Kidney (tissue), 14 donors: ENCODE data around the gene FHOD3. TPM values are rescaled to one million over a fixed set of nuclear protein-coding genes. Genes with fewer than 3 reads are reported as not detected.

Source experiments
- DNase-seq, 5 donors: peaks; one replicate each; pipeline ENCODE4 v3.0.0-alpha.2; 2013 to 2020
- FAIRE-seq: peaks from 2 replicates; lab custom pipeline; 2012; peaks lifted over from hg19 to GRCh38; lab: Jason Lieb, UNC
- H3K27ac ChIP-seq, 2 donors: one replicate each; pipeline ENCODE4 v1.7.0; 2013; ENCODE audit warnings: low read depth in 2 of 2, low read length in 2 of 2, inconsistent platforms in 1 of 2
- H3K27me3 ChIP-seq: one replicate; pipeline ENCODE4 v1.7.1; 2013; ENCODE audit warnings: low read length, inconsistent platforms; ENCODE audit not compliant: control insufficient read depth, insufficient read depth
- H3K36me3 ChIP-seq, 3 donors: one replicate each; pipeline versions ENCODE4 v1.7.0 to v1.7.1; 2013; ENCODE audit warnings: low read length in 3 of 3, control low read depth in 1 of 3, inconsistent platforms in 1 of 3; ENCODE audit not compliant: insufficient read depth in 3 of 3, control insufficient read depth in 2 of 3
- H3K4me1 ChIP-seq, 3 donors: one replicate each; pipeline versions ENCODE4 v1.7.0 to v1.7.1; 2013; ENCODE audit warnings: low read length in 3 of 3, inconsistent platforms in 1 of 3, low read depth in 1 of 3; ENCODE audit not compliant: control insufficient read depth in 2 of 3, insufficient read depth in 2 of 3
- H3K4me3 ChIP-seq, 3 donors: one replicate each; pipeline versions ENCODE4 v1.7.0 to v1.8.1; 2013; ENCODE audit warnings: low read length in 3 of 3, control low read depth in 1 of 3, inconsistent platforms in 1 of 3
- H3K9ac ChIP-seq, 3 donors: one replicate each; pipeline versions ENCODE4 v1.7.0 to v1.7.1; 2013; ENCODE audit warnings: low read length in 3 of 3, control low read depth in 1 of 3, inconsistent platforms in 1 of 3
- H3K9me3 ChIP-seq, 3 donors: one replicate each; pipeline versions ENCODE4 v1.7.0 to v1.7.1; 2013; ENCODE audit warnings: low read length in 3 of 3, control low read depth in 1 of 3, inconsistent platforms in 1 of 3; ENCODE audit not compliant: control insufficient read depth in 2 of 3, insufficient read depth in 1 of 3
- CTCF ChIP-seq: IDR thresholded peaks from 3 replicates; pipeline ENCODE4 v1.5.1; 2012; ENCODE audit warnings: mild to moderate bottlenecking, moderate library complexity, borderline replicate concordance; ENCODE audit not compliant: insufficient read depth; ENCODE audit errors: extremely low read depth
- intact Hi-C: fragments of 100-400 bp; cut with DNase I; formaldehyde crosslinking; loops from one replicate; pipeline ENCODE4 v1.11.1; 2022
- polyA plus RNA-seq: library from polyadenylated mRNA; stranded (reverse); fragments of 350-450 nt; fragmentation: Illumina TruSeq; extraction: RNeasy Lipid Tissue Mini Kit (QIAGEN cat#74804); gene quantifications from one replicate; pipeline ENCODE4 v1.2.3, GENCODE V29; 2014; ENCODE audit warnings: low read depth, low replicate concordance; ENCODE audit not compliant: insufficient read depth
- total RNA-seq: library from RNA; stranded (reverse); fragmentation: NEBNext Ultra II Directional; extraction: Animal tissue kit (Norgen Biotek cat#: 25700); gene quantifications from one replicate; pipeline ENCODE4 v1.2.1, GENCODE V29; 2021
- donor health status: control.
- donor health status: control.
- donor health status: control.
- donor health status: control.
- donor health status: control.
- donor health status: DM: yes; HTN: yes; CAD: no.
- donor health status: Normal renal cell carcinoma (clear cell type).

Gene FHOD3
- total and polyA plus RNA-seq, 2 donors from 2014 or later, result 21.5 to 28.0 TPM

GRCh38 chr18:36600548-36600947 is 303.0 kb downstream of the FHOD3 start:
- DNase-seq (no peak), FAIRE-seq (no peak)
- no peaks in the 10 kb centered on the region for H3K4me1 ChIP-seq
- intact Hi-C loops, result no loop called here
- TF ChIP-seq CTCF, result no peak
- H3K27ac ChIP-seq, result no peak overlapping the region
- peaks cover 0 to 6% (median 2%) of the 10 kb centered on the region in 3 donors for H3K36me3 ChIP-seq
- H3K9ac ChIP-seq, result no peak overlapping the region
- H3K4me3 ChIP-seq, result no peak overlapping the region
- H3K9me3 ChIP-seq, result no peaks in the 10 kb centered on the region
- no peaks in the 10 kb centered on the region for H3K27me3 ChIP-seq

GRCh38 chr18:36601316-36601715 is 303.8 kb downstream of the FHOD3 start:
- H3K9ac ChIP-seq, result no peak overlapping the region
- intact Hi-C loops, result no loop called here
- H3K27ac ChIP-seq, result no peak overlapping the region
- H3K36me3 ChIP-seq, result peaks cover 0 to 6% (median 2%) of the 10 kb centered on the region in 3 donors
- H3K9me3 ChIP-seq, result no peaks in the 10 kb centered on the region
- TF ChIP-seq CTCF, result no peak
- FAIRE-seq (no peak), DNase-seq (no peak)
- H3K4me3 ChIP-seq, result no peak overlapping the region
- no peaks in the 10 kb centered on the region for H3K27me3 ChIP-seq
- H3K4me1 ChIP-seq, result no peaks in the 10 kb centered on the region

- no peak overlapping the region for H3K27ac ChIP-seq
- no peak for FAIRE-seq
- H3K9ac ChIP-seq, result no peak overlapping the region
- H3K27me3 ChIP-seq, result no peaks in the 10 kb centered on the region
- DNase-seq, result no peak
- H3K4me1 ChIP-seq, result no peaks in the 10 kb centered on the region
- H3K9me3 ChIP-seq, result no peaks in the 10 kb centered on the region
- no peak overlapping the region for H3K4me3 ChIP-seq
- peaks cover 0 to 6% (median 2%) of the 10 kb centered on the region in 3 donors for H3K36me3 ChIP-seq
- intact Hi-C loops, result no loop called here
- no peak for TF ChIP-seq CTCF
Observed at GRCh38 chr18:36602071-36602470, 304.6 kb downstream of the FHOD3 start.

- no peak for TF ChIP-seq CTCF
- no peak overlapping the region for H3K4me3 ChIP-seq
- peaks cover 0 to 6% (median 2%) of the 10 kb centered on the region in 3 donors for H3K36me3 ChIP-seq
- DNase-seq, result no peak
- no peaks in the 10 kb centered on the region for H3K9me3 ChIP-seq
- H3K9ac ChIP-seq, result no peak overlapping the region
- FAIRE-seq, result no peak
- no peaks in the 10 kb centered on the region for H3K27me3 ChIP-seq
- H3K4me1 ChIP-seq, result no peaks in the 10 kb centered on the region
- intact Hi-C loops, result no loop called here
- H3K27ac ChIP-seq, result no peak overlapping the region
Observed at GRCh38 chr18:36602620-36603019, 305.1 kb downstream of the FHOD3 start.
